HG02588 (cell line): ENCODE data around the gene BBC3.

Source experiments
- ATAC-seq: cut with Tn5 transposase; IDR thresholded peaks from one replicate; pipeline ENCODE4 v1.9.1; 2021; ENCODE audit warnings: mild to moderate bottlenecking, moderate library complexity; ENCODE audit not compliant: unreplicated experiment

BBC3 gene

GRCh38 chr19:47203254-47203653, 27.7 kb downstream of the BBC3 start:
- no peak for ATAC-seq

- ATAC-seq, result no peak
Measured at GRCh38 chr19:47200530-47200929, 30.5 kb downstream of the BBC3 start.

GRCh38 chr19:47197141-47197540, 33.9 kb downstream of the BBC3 start:
- ATAC-seq, result no peak

- no peak for ATAC-seq
Measured at GRCh38 chr19:47195434-47195833, 35.6 kb downstream of the BBC3 start.

GRCh38 chr19:47190167-47190727, 40.8 kb downstream of the BBC3 start:
- ATAC-seq, result no peak

- ATAC-seq, result no peak
Measured at GRCh38 chr19:47188507-47189033, 42.4 kb downstream of the BBC3 start.

GRCh38 chr19:47187797-47188196, 43.2 kb downstream of the BBC3 start:
- no peak for ATAC-seq

GRCh38 chr19:47187335-47187655, 43.7 kb downstream of the BBC3 start:
- no peak for ATAC-seq

GRCh38 chr19:47186446-47187334, 44.3 kb downstream of the BBC3 start:
- peak; percentile 86 for ATAC-seq

GRCh38 chr19:47183601-47184000, 47.4 kb downstream of the BBC3 start:
- no peak for ATAC-seq

GRCh38 chr19:47179653-47180310, 51.2 kb downstream of the BBC3 start:
- no peak for ATAC-seq

- no peak for ATAC-seq
Measured at GRCh38 chr19:47176627-47177090, 54.3 kb downstream of the BBC3 start.

GRCh38 chr19:47176071-47176626, 54.9 kb downstream of the BBC3 start:
- ATAC-seq, result no peak

- ATAC-seq, result no peak
Measured at GRCh38 chr19:47172666-47173455, 58.1 kb downstream of the BBC3 start.
